Immature natural killer cell (primary cell): ENCODE data around the gene MICAL2. TPM values are rescaled to one million over a fixed set of nuclear protein-coding genes. Genes with fewer than 3 reads are reported as not detected.
A peak's percentile ranks its signal among the peaks of the same experiment; 100 is the strongest.

ENCODE experiments used
- DNase-seq, 3 donors: peaks; one replicate each; pipeline ENCODE4 v3.0.0; 2022; ENCODE audit warnings: mixed read lengths in 1 of 3
- H3K27ac Mint-ChIP-seq, 6 donors: one replicate each; pipeline ENCODE4 v1.8.0; 2020; ENCODE audit warnings: mixed read lengths in 6 of 6, mild to moderate bottlenecking in 5 of 6, inconsistent platforms in 4 of 6, moderate library complexity in 3 of 6
- H3K27me3 Mint-ChIP-seq, 3 donors: one replicate each; pipeline ENCODE4 v1.8.0; 2020 to 2021; ENCODE audit warnings: low read depth in 3 of 3, mild to moderate bottlenecking in 3 of 3, mixed read lengths in 3 of 3, moderate library complexity in 3 of 3, inconsistent platforms in 1 of 3
- H3K36me3 Mint-ChIP-seq, 3 donors: one replicate each; pipeline ENCODE4 v1.8.0; 2020; ENCODE audit warnings: mixed read lengths in 3 of 3, inconsistent platforms in 2 of 3, mild to moderate bottlenecking in 2 of 3
- H3K4me1 Mint-ChIP-seq, 2 donors: one replicate each; pipeline ENCODE4 v1.8.0; 2020; ENCODE audit warnings: inconsistent platforms in 2 of 2, mild to moderate bottlenecking in 2 of 2, mixed read lengths in 2 of 2, moderate library complexity in 1 of 2
- H3K4me3 Mint-ChIP-seq, 5 donors: one replicate each; pipeline ENCODE4 v1.8.0; 2020; ENCODE audit warnings: mild to moderate bottlenecking in 5 of 5, mixed read lengths in 5 of 5, inconsistent platforms in 3 of 5, moderate library complexity in 3 of 5
- H3K9me3 Mint-ChIP-seq, 6 donors: one replicate each; pipeline ENCODE4 v1.8.0; 2020; ENCODE audit warnings: mild to moderate bottlenecking in 6 of 6, mixed read lengths in 6 of 6, inconsistent platforms in 4 of 6, moderate library complexity in 3 of 6
- polyA plus RNA-seq, 3 donors: library from polyadenylated mRNA; unstranded; fragments of 300-500 nt; fragmentation: Illumina TruSeq; gene quantifications; one replicate each; pipeline ENCODE4 v1.2.3, GENCODE V29; 2021

MICAL2 gene
- polyA plus RNA-seq, 3 donors from 2014 or later: 7.0 to 35.0 (median 10.1) TPM

DNA sequence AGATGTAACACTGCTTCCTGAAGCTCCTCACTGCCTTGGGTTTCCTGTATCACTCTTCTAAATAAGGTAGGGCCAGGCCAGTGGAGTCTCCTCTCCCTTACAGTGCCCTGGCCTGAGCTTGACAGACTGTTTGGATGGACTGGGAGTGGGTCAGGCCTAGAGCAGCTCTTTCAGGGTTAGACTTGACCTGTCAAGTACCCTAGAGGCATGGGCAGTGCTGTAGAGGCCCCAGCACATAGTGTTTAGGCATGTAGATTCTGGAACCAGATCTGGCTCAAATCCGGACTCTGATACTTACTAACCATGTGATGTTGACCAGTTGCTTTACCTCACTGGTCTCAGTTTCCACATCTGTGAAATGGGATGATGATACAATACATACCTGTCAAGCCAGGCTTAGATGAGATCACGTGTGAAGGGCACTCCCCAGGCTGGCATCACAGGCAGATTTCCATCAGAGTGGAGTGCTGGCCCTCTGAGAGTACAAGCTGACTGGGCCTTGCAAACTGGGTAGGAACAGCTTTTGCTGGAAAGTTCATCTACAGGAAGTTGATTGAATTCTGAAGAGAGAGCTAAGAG, 1.4 kb upstream of the MICAL2 start:
- H3K9me3 Mint-ChIP-seq: no peaks in the 10 kb centered on the region
- DNase-seq: no peak
- peaks cover 44 to 45% of the 10 kb centered on the region in 2 donors for H3K4me1 Mint-ChIP-seq
- peaks cover 3 to 12% (median 10%) of the 10 kb centered on the region in 3 donors for H3K27me3 Mint-ChIP-seq
- H3K36me3 Mint-ChIP-seq: no peaks in the 10 kb centered on the region
- H3K27ac Mint-ChIP-seq: peak overlapping the region in 2 of 6 donors; percentile 18 to 26
- peak overlapping the region; percentile 11 to 82 (median 62) for H3K4me3 Mint-ChIP-seq

DNA sequence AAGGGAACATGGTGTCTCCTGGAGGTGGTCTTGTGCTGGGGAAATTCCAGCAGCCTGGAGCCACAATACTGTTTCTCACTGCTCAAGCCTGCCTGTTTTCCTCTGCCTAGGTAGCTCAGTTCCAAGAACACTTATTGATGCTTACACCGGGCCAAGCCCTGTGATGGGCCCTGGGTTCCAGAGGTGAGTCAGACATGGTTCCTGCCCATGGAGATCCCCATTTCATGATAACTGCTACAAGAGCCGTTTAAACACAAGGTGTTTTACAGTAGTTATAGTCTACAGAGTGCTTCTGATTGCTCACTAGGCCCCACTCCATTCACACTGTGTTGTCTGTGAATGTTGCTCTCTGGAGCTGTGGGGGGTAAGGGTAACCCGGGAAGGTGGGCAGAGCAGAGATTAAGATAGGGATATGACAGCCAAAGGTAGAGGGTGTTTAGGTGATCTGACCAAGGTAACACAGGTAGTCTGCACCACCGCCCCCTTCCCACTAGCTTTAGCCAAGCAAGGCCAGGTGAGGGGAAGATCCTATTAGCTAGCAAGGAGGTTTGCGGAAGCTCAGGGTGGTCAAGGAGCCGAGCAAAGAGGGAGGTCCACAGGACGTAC, 696 bp upstream of the MICAL2 start:
- Mint-ChIP-seq H3K27ac (peak overlapping the region; percentile 43 to 86 (median 78)), H3K4me1 (peaks cover 44% of the 10 kb centered on the region in 2 donors), H3K9me3 (no peaks in the 10 kb centered on the region), H3K27me3 (peaks cover 3 to 12% (median 10%) of the 10 kb centered on the region in 3 donors), H3K36me3 (no peaks in the 10 kb centered on the region), H3K4me3 (peak overlapping the region; percentile 78 to 82 (median 81))
- no peak for DNase-seq

DNA sequence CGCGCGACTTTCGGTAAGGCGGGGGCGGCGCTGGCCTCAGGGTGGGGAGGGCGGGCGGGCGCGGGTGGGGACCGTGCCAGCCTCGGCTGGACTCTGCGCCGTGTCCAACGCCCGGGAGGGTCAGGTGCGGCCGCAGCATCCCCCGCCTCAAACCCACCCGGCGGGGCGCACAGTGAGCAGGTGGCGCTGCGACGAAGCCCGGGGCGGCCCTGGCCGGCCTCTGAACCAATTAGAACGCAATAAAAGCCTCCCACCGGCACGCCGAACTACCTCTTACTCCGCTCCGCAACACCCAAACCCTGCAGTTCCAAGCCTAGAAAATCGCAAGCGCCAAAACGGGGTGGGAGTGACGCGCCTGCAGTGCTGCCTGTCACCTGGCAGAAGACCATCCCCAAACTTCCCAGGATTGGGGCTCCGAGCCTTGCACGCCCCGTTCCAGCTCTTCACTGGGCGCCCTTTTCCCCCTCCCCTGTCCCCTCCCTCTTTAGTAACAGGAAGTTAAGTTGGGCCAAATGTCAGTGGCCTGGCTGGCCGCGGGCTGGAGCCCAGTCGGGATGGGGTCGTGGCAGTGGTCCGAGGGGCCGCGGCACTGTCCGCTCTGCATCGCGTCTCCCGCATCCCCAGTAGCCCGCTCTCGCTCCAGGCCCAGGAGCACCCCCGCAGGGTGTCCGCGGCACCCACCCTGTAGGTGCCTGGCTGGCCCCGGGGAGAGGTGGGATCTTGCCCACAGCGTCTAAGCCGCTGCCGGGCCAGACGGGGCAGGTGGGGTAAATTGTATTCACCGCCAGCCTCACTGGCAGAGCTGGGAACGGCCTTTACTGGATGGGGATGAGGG, 541 bp downstream of the MICAL2 start:
- Mint-ChIP-seq H3K9me3 (no peaks in the 10 kb centered on the region), H3K27ac (peak overlapping the region in 3 of 6 donors; percentile 61 to 78 (median 62)), H3K27me3 (peaks cover 0 to 10% (median 7%) of the 10 kb centered on the region in 3 donors), H3K36me3 (peaks cover 0 to 3% (median 0%) of the 10 kb centered on the region in 3 donors), H3K4me3 (peak overlapping the region; percentile 72 to 86 (median 82)), H3K4me1 (peaks cover 33 to 37% of the 10 kb centered on the region in 2 donors)
- DNase-seq: peak in 1 of 3 donors; percentile 29

DNA sequence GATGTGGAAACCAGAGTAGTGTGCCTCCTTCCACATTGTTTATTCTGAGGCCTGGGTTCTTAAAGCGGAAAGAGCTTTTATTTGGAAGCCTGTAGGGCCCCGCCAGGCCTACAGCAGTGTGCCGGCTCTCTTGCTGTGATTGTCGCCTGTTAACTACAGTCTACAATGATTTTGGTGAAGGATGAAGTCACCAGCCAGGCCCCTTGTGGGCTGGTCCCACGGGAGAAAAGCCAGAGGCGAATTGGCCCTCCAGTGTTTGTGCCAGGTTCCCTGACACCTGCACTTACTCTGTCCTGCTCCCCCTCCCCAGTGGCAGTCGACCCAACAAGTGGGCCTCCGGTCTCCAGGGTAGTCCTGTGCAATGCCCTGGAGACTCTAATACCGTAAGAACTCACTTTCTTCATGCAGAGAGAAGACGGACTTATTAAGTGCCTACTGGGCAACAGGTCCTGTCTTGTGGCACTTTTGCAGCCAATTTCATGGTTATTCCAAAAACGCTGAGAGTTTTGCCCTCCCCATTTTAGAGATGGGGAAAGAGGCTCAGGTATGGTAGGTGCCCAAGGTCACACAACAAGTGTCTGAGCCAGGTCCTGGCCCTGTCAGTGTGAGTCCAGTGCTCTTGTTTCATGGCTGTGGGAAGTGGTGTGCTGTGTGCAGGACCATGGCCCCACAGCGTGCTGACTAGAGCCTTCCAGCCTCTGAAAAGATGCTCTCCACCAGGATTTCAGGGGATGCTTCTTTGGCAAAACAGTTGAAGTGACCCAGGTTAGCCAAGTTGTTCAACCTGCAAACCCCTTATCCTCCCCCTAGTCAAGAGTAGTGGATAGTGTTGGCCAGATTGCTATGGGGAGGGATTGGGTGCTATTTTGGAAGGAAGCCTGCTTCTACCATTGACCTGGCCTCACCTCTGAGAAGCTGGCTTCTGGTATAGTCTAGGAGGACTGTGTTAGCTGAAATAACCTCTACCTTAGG, 1.4 kb downstream of the MICAL2 start:
- Mint-ChIP-seq H3K4me1 (peaks cover 25 to 28% of the 10 kb centered on the region in 2 donors), H3K9me3 (no peaks in the 10 kb centered on the region), H3K27me3 (peaks cover 0 to 10% (median 9%) of the 10 kb centered on the region in 3 donors), H3K4me3 (peak overlapping the region; percentile 72 to 84 (median 80)), H3K36me3 (peaks cover 0 to 8% (median 0%) of the 10 kb centered on the region in 3 donors), H3K27ac (peak overlapping the region in 2 of 6 donors; percentile 53 to 74)
- no peak for DNase-seq

DNA sequence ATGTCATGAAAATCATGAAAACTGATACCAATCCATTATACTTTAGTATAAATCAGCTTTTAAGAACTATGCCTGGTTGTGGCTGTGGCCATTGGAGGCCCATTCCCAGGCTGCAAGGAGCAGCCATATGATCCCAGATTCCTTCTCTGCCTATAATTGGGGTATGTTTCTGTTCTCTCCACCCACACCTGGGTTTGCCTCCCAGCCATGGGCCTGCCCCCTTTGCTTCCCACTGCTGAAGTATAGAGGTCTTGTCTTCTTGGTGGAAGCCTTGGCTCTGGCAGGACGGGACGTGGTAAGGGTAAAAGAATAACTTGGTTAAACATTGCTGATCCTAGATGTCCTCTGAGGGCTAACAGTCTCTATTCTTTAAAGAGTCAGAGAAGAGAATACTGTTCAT, 2.4 kb downstream of the MICAL2 start:
- Mint-ChIP-seq H3K27ac (no peak overlapping the region), H3K36me3 (peaks cover 0 to 8% (median 0%) of the 10 kb centered on the region in 3 donors), H3K27me3 (peaks cover 0 to 10% (median 6%) of the 10 kb centered on the region in 3 donors), H3K9me3 (no peaks in the 10 kb centered on the region), H3K4me3 (peak overlapping the region in 4 of 5 donors; percentile 6 to 84 (median 35)), H3K4me1 (peaks cover 25 to 28% of the 10 kb centered on the region in 2 donors)
- DNase-seq: no peak

DNA sequence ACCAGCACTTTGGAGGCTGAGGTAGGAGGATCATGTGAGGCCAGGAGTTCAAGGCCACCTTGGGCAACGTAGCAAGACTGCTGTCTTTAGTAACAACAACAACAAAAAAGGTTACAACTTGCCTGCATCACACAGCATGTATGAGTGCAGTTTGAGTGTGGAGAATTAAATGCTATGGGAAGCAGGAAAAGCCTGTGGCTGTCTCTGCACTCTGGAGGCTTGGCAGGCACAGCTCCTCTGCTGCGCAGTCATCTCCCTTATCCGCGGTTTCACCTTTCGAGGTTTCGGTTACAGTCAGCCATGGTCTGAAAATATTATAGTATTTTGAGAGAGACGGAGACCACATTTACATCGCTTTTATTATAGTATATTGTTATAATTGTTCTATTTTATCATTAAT, 2.9 kb downstream of the MICAL2 start:
- H3K36me3 Mint-ChIP-seq: peaks cover 0 to 12% (median 0%) of the 10 kb centered on the region in 3 donors
- peaks cover 25 to 30% of the 10 kb centered on the region in 2 donors for H3K4me1 Mint-ChIP-seq
- H3K4me3 Mint-ChIP-seq: no peak overlapping the region
- DNase-seq: no peak
- no peaks in the 10 kb centered on the region for H3K9me3 Mint-ChIP-seq
- H3K27me3 Mint-ChIP-seq: peaks cover 0 to 10% (median 6%) of the 10 kb centered on the region in 3 donors
- H3K27ac Mint-ChIP-seq: no peak overlapping the region

DNA sequence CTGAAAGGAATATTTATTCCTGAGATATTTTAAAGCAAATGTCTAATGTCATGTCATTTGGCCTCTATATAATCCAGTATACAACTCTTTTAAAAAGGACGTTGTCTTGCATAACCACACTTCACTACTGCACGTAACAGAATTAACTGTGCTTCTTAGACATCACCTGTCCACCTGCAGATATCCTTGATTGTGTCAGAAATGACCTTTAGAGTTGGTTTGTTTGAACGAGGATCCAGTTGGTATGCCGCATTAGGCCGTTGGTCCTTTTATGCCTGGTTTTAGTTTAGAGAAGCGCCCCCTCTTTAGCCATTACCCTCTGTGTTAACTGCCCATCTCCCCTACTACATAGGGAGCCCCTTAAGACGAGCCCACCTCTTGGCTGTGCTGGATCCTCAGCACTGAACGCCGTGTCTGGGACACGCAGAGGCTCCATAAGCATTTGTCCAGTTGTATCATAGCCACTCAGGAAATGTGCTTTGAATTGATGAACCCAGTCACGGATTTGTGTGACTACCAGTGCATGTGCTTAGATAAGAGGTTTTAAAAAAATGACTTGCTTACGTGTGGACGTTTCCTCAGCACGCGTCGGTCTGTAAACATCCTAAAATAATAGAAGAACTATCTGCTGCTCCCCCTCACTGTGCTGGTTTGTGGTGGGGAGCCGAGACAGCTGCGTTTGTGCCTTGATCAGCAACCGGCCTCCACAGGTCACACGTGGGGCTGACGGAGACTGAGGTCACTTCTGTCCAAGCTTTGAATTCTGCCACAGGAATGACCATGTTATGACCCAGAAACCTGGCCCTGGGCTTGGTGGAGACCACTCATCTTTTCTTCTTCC, 4.0 kb downstream of the MICAL2 start:
- Mint-ChIP-seq H3K27ac (peak overlapping the region in 1 of 6 donors; percentile 9), H3K9me3 (no peaks in the 10 kb centered on the region), H3K27me3 (peaks cover 0 to 10% (median 6%) of the 10 kb centered on the region in 3 donors), H3K4me3 (no peak overlapping the region), H3K36me3 (peaks cover 0 to 18% (median 5%) of the 10 kb centered on the region in 3 donors), H3K4me1 (peaks cover 25 to 28% of the 10 kb centered on the region in 2 donors)
- no peak for DNase-seq

DNA sequence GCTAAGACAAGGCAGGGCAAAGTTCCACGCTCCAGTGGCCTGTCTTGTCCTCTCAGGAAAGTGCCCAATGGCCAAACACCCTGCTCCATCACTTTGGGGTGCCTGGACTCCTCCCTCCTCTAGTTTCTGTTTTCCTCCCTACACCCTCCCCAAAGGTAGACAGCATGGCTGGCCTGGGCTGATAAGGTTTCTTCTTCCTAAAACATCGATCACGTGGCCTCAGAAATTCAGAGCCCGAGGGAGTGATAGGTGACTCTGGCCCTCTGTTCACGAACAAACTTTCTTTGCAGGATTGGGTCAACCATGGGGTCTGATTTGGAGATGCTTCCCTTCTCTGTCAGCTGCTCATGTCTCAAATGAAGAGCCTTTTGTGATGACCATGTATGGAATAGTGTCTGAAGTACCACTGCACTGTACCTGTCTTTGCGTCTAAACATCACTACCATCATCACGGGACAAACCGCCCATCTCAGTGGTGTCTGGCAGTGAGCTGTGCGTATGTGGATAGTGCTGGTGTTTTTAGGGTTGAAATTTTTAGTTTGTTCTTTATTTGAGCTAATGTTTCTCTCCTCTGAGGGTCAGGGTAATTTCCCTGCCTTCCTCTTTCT, 6.1 kb downstream of the MICAL2 start:
- Mint-ChIP-seq H3K36me3 (peaks cover 0 to 18% (median 5%) of the 10 kb centered on the region in 3 donors), H3K4me1 (peaks cover 19 to 32% of the 10 kb centered on the region in 2 donors), H3K27ac (no peak overlapping the region), H3K27me3 (peaks cover 0 to 8% (median 4%) of the 10 kb centered on the region in 3 donors), H3K4me3 (no peak overlapping the region), H3K9me3 (no peaks in the 10 kb centered on the region)
- no peak for DNase-seq

DNA sequence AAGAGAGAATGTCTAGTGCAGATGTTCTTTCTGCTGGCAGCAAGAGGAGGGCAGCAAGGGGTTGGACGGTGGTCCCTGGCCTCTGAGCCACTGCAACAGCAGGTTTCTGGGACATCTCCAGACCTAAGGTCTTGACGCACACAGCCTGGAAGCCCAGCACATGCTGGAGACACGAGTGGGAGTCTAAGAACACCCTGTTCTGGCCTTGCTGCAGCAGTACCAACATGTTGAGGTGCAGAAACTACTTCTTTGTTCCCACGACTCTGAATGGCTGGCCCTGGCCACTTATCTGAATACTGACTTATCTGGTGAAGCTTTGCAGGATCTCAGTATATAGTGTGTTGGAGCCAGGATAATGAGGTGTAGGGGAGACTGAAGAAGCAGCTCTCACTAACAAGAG, 6.8 kb downstream of the MICAL2 start:
- Mint-ChIP-seq H3K4me3 (no peak overlapping the region), H3K36me3 (peaks cover 0 to 18% (median 5%) of the 10 kb centered on the region in 3 donors), H3K9me3 (no peaks in the 10 kb centered on the region), H3K4me1 (peaks cover 13 to 28% of the 10 kb centered on the region in 2 donors), H3K27ac (peak overlapping the region in 1 of 6 donors; percentile 57), H3K27me3 (peaks cover 0 to 4% (median 3%) of the 10 kb centered on the region in 3 donors)
- DNase-seq: no peak

DNA sequence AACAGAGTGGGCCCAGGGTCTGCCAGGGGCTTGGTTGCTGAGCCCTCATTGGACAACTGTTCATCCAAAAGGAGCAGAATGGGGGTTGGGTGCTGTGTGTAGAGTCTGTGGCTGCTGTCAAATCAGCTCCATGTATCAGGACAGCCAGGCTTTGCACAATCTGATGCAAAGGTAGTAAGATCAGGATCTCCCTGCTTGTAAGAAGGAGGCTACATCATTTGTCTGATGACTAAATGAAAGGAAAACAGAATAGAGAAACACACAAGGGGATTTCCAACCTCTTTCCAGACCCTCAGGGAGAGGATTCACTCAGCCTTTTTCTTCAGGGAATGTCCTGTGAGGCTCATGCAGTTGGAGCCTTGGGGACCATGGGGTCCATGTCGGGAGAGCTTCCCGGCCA, 7.2 kb downstream of the MICAL2 start:
- Mint-ChIP-seq H3K27me3 (peaks cover 0 to 4% (median 3%) of the 10 kb centered on the region in 3 donors), H3K36me3 (peaks cover 0 to 18% (median 5%) of the 10 kb centered on the region in 3 donors), H3K4me3 (no peak overlapping the region), H3K27ac (peak overlapping the region in 1 of 6 donors; percentile 57), H3K4me1 (peaks cover 10 to 25% of the 10 kb centered on the region in 2 donors), H3K9me3 (no peaks in the 10 kb centered on the region)
- no peak for DNase-seq

DNA sequence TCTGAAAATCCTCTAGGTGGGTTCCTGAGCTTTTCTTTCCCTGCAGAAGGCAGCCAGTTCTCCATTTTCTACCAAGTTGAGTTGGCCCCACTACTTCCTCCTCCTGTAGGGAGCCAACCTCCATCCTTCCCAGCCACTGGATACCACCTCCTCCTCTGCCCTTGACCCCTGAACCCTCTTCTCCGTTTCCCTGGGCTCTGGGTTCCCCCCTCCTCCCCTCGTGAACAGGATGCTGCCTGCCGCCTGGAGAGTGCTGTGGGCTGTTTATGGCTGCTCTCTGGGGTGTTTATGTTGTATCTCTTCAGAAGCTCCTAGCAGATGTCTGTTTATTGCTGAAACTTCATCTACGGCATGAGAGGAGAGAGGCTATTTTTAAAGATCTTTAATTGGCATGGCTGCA, 8.6 kb downstream of the MICAL2 start:
- DNase-seq: no peak
- Mint-ChIP-seq H3K27me3 (peaks cover 0 to 4% (median 3%) of the 10 kb centered on the region in 3 donors), H3K9me3 (no peaks in the 10 kb centered on the region), H3K27ac (no peak overlapping the region), H3K4me1 (peaks cover 9 to 33% of the 10 kb centered on the region in 2 donors), H3K4me3 (no peak overlapping the region), H3K36me3 (peaks cover 0 to 18% (median 5%) of the 10 kb centered on the region in 3 donors)

DNA sequence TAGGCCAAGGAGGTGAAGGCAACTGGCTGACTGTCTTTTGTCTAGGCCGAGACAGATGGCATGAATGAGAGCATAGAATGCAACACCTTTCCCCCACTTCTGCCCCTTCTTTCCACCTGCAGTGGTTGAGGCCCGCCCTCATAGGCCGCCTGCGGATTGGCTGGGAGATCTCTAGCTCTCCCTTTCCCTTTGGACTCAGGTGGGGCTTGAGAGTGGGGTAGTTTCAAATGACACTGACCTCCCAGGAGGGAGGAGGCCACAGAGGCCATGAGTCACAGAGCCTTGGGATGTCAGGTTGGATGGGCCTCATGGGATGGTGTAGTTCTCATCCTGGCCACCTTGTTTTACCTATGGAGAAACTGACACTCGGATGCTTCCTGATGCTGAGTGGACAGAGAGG, 9.1 kb downstream of the MICAL2 start:
- Mint-ChIP-seq H3K36me3 (peaks cover 0 to 18% (median 5%) of the 10 kb centered on the region in 3 donors), H3K4me3 (no peak overlapping the region), H3K9me3 (no peaks in the 10 kb centered on the region), H3K27ac (no peak overlapping the region), H3K27me3 (peaks cover 0 to 4% (median 3%) of the 10 kb centered on the region in 3 donors), H3K4me1 (peaks cover 14 to 38% of the 10 kb centered on the region in 2 donors)
- no peak for DNase-seq
